Left forelimb (tissue), 1 donor: ENCODE measurements around the gene CTDSPL.

Experiments
- DNase-seq: peaks from one replicate; pipeline ENCODE4 v3.0.0-alpha.2; 2018; ENCODE audit warnings: low spot score

CTDSPL gene

GRCh38 chr3:37853691-37854413 lies 7.8 kb upstream of the CTDSPL start:
- DNase-seq, result no peak

GRCh38 chr3:37855363-37855970 lies 6.2 kb upstream of the CTDSPL start:
- DNase-seq, result peak; percentile 88

- no peak for DNase-seq
Measured at GRCh38 chr3:37856381-37856780, 5.3 kb upstream of the CTDSPL start.

GRCh38 chr3:37858742-37859141 lies 2.9 kb upstream of the CTDSPL start:
- DNase-seq, result no peak

GRCh38 chr3:37859354-37859753 lies 2.3 kb upstream of the CTDSPL start:
- no peak for DNase-seq

GRCh38 chr3:37859908-37860199 lies 1.8 kb upstream of the CTDSPL start:
- DNase-seq, result no peak

GRCh38 chr3:37862219-37862902 lies 681 bp downstream of the CTDSPL start:
- peak; percentile 81 for DNase-seq

GRCh38 chr3:37862903-37863815 lies 1.5 kb downstream of the CTDSPL start:
- DNase-seq, result no peak

GRCh38 chr3:37863949-37864822 lies 2.5 kb downstream of the CTDSPL start:
- DNase-seq, result no peak

- no peak for DNase-seq
Measured at GRCh38 chr3:37864904-37865303, 3.2 kb downstream of the CTDSPL start.

- DNase-seq, result no peak
Measured at GRCh38 chr3:37867144-37867543, 5.5 kb downstream of the CTDSPL start.

GRCh38 chr3:37871858-37872257 lies 10.2 kb downstream of the CTDSPL start:
- DNase-seq, result no peak

- no peak for DNase-seq
Measured at GRCh38 chr3:37872413-37873160, 10.9 kb downstream of the CTDSPL start.

- no peak for DNase-seq
Measured at GRCh38 chr3:37876279-37876678, 14.6 kb downstream of the CTDSPL start.

GRCh38 chr3:37882711-37883110 lies 21.0 kb downstream of the CTDSPL start:
- DNase-seq, result no peak

- no peak for DNase-seq
Measured at GRCh38 chr3:37885814-37886213, 24.1 kb downstream of the CTDSPL start.

GRCh38 chr3:37886395-37886794 lies 24.7 kb downstream of the CTDSPL start:
- DNase-seq, result no peak

- DNase-seq, result no peak
Measured at GRCh38 chr3:37887062-37887461, 25.4 kb downstream of the CTDSPL start.

GRCh38 chr3:37887824-37888223 lies 26.1 kb downstream of the CTDSPL start:
- DNase-seq, result no peak

- no peak for DNase-seq
Measured at GRCh38 chr3:37888421-37888820, 26.7 kb downstream of the CTDSPL start.

- DNase-seq, result no peak
Measured at GRCh38 chr3:37890522-37890921, 28.8 kb downstream of the CTDSPL start.
